HG03442 (cell line): ENCODE measurements around the gene CIAO3.

Experiments
- ATAC-seq: cut with Tn5 transposase; IDR thresholded peaks from one replicate; pipeline ENCODE4 v1.9.1; 2021; ENCODE audit warnings: mild to moderate bottlenecking, moderate library complexity; ENCODE audit not compliant: unreplicated experiment

The CIAO3 gene

DNA sequence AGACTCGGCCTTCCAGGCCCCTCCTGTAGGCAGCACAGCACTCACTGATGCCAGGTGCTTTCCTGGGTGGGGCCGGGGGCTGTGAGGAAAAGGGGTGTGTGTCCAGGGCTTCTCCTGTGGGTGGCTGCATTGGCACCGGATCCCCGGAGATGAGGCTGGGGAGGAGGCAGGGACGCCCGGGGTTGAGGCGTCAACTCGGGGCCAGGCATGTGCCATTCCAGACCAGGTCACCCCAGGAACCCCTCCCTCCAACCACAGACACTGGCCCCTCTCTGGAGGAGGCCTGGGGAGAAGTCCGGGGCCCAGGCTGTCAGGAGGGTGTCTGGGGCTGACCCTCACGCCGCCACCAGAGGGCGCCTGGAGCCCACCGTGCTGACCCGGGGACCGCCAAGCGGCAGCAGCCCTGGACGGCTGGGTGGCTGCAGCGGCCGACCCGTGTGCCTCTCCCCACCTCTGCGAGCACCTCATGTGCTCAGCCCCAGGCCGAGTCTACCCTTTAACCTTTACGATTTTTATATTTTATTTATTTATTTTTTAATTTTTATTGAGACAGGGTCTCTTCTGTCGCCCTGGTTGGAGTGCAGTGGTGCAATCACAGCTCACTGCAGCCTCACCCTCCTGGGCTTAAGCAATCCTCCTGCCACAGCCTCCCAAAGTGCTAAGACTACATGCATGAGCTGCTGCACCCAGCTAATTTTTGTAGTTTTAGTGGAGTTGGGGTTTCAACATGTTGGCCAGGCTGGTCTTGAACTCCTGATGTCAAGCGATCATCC is 29.1 kb downstream of the CIAO3 start:
- ATAC-seq = no peak

DNA sequence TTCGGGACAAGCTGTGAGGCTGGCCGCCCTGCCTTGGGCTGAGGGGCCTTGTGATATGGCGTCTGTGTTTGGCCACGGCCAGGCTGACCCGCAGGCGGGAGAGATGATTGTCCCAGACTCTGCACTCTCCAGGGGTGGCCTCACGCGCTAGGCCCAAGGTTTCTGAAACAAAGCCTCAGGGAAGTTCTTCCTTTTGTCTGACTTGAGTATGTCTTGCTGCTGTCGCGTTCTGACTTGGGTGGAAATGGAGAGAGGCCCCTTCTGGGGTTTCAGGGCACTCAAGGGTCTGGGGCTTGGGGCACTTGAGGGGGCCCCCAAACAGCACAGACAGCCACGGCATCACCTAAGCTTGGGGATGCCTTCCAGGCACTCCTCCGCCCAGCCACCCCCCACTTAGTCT is 29.7 kb downstream of the CIAO3 start:
- no peak for ATAC-seq

DNA sequence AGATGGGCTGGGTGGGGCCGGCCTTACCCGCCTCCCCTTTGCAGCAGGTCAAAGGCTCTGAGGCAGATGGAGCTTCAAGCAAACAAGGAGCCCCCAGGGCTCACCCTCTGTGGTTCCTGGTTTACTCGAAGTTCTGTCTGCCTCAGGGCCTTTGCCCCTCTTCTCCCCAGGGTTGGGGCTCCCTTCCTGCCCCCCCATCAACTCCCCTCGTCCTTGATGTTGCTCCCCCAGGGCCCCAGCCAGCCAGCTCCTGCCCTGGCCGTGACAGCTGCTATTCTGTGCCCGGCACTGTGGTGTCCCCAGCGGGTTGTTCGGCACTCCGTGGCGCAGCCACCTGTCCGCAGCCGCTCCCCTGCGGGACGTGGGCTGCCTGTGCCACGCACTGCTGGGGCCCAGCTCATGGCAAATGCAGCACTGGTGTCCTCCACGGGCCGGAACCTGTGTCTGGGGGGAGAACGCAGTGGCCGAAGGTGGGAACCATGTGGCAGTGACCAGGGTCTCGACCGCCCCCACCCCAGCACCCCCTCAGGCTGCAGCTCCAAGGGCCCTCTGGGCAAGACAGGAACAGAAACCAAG is 30.2 kb downstream of the CIAO3 start:
- no peak for ATAC-seq

DNA sequence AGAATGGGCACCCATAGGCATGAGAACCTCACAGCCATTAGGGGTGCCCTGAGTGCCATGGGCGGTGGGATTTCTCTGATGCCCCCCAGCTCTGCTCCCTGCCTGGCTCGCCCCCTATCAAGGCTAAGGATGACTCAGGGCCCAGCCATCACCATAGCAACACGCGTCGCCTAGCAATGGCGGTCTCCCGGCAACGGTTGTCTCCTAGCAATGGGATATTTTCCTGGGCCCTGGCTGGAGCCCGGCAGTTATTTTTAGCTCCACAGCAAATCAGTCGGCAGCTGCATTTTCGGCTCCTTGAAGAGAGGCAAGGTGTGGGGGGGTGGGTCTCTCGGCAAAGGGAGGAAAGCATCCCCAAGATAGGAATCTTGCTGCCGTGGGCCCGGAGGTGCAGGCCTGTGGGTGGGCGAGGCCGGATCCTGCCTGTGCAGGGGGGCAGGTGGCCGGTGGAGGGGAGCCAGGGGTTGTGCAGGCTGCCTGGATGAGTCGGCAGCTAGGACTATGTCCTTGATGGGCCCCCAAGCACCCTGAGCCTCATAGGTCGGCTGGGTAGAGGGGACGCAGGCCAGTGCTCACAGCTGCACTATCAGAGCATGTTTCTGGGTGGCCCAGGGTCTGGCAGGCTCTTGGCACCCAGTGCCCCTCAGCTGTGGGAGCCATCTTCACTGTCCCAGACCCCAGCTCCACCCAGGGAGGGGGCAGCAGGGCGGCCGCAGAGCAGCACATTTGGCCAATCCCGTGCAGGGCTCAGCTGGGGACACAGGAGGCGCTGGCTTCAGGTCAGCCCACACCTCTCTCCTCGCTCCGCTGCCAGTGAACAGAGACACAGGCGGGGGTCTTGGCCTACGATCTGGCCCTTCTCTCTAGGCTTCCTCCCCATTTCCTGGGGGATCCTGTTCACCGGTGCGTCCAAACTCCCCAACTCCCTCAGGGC is 31.0 kb downstream of the CIAO3 start:
- no peak for ATAC-seq

DNA sequence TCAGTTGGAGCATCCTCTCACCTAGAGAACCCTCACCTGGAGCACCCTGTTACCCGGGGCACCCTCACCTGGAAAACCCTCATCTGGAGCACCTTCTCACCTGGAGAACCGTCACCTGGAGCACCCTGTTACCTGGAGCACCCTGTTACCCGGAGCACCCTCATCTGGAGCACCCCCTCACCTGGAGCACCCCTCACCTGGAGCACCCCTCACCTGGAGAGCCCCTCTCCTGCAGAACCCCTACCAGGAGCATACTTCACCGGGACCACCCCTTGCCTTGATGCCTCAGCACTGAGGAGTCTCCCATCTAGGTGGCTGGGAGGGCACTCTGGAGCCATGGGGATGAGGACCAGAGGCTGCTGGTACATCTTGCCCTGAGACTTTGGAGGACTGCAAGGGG is 31.8 kb downstream of the CIAO3 start:
- ATAC-seq = no peak

DNA sequence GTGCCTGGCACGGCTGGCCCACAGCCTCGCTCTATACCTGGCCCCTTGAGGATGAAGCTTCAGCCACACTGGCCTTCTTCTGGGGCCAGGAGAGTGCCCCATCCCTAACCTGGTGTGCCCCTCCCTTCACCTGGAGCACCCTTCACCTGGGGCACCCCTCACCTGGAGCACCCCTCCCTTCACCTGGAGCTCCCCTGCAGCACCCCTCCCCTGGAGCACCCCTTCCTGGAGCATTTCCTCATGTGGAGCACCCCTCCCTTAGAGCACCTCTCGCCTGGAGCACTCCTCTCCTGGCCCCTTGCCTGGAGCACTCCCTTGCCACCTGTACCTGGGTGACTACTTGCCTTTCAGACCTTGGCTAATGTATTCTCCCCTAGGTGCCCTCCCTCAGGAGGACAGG is 32.8 kb downstream of the CIAO3 start:
- ATAC-seq = no peak

DNA sequence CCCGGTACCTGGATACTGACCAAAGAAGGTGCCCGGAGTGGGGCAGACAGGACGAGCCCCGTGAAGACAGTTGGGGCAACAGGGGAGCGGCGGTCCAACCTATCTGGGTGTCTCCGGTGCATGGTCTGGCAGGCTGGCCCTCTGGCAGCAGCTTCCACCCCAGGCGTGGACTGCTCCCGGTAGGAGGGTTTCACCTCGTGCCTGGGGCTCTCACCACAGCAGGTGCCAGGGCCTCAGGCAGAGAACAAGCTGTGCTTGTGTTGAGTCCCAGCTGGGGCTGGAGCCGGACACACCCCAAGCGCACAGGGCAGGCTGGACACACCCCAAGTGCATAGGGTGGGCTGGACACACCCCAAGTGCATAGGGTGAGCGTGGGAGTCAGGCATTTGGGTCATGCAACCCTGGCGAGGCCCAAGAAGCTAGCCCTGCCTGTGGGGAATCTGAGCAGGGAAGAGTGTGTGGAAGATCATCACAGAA is 33.7 kb downstream of the CIAO3 start:
- ATAC-seq = no peak

DNA sequence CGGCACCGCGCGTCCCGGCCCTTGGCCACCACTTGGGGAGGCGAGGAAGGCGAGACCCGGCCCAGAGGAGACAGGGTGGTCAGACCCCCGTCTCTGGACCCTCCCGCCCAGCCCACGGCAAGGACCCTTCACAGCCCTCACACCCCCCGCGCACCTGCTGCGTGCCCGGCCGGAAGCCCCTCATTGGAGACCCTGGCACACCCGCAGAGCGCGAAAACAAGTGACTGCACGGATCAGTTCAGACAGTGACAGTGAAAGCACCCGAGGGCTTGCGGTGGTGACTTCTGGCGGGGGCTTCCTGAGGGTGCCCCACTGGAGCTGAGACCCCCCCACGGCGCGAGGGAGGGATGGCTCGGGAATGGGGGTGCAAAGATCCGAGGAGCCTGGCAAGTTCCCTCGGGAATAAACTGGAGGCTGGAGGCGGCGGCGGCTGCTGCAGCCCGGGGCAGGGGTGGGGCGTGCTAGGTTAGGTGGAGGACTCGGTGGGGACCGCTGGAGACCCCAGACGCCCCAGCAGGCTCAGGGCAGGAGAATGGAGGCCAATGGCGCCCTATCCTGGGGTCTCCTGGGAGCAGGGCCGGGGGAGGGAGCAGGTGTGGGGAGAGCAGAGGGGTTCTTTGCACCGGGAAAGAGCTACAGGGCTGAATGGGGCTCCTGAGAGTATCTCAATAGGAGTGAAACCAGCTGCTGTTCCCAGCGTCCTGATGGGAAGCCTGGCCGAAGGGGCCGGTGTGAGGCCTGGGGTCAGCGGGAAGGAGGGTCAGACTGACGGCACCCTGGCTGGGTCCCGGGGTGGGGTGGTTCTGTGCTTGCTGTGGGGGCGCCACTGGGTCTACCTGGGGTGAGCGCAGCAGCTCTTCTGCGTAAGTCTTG is 34.4 kb downstream of the CIAO3 start:
- no peak for ATAC-seq

DNA sequence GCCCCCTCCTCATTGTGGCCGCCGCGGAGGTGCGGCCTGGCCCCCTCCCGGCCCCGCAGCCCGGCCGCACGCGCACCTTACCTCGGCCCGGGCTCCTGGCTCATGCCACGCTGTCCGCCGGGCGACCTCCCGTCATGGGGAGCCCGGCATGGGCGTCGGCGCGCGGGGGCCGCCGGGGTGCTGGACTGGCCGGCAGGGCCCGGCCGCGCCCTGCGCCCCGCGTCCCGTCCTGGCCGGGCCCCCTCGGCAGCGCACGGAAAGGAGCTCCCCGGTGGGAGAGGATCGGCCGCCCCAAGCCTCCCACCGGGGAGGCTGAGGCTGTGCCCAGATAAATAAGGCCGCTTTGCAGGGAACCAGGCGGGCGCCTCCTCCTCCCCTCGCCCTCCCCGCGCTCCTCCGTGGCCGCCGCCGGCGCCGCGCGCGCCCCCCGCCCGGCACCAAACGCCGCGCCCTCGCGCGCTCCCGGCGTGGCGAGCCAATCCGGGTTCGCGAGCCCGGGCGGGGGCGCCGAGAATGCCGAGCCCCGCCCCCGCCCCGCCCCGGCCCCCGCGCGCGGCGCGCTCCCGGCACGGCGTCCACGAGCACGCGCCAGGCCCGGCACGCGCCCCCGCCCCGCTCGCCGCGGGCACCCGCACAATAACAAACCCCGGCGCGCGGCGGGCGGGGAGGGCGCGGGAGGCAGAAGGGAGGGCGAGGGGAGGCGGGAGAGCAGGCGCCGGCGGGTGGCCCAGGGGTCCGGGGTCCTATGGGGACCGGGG is 35.2 kb downstream of the CIAO3 start, which contains the start of gene FBXL16:
TSS of gene FBXL16 (minus strand) at position 371 of the 758 bp plus-strand sequence. CDS start 8,396 bp downstream, outside the sequence.
- no peak for ATAC-seq

DNA sequence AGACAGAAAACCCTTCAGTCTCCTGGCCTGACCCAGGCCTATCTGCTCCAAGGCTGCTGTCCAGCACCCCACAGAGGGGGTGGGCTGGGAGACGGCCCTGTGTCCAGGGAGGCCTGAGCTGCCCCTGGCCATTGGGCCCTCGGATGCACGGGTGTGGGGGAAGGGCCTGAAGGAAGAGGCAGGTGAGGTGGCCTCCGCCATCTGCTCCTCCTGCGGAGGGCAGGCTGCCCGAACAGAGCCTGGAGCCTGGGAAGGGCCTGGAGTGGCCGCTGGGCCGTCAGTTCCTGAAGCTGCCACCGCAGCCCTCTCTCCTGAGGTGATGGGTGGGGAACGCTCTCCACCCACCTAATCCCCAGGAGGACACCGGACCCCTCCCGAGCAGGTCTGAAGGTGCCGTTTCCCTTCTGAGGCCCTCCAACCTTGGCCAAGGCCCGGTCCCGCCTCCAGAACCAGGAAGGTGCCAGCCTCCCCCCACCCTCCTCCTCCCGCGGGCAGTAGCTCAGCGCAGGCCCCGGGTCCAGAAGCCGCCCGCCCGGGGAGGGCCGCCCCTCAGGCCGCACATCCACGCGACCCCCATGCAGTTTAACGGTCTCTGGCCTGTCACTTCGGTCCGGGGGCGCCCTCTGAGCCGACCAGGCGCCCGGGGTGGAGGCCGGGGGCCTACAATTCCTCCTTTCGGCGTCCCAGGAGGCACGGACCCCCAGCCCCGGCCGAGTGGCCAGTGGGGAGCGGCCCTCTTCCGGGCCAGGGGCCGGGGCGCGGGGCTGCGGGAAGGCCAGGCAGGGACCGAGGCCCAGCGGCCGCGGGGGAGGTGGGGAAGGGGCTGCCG is 36.0 kb downstream of the CIAO3 start:
- no peak for ATAC-seq

DNA sequence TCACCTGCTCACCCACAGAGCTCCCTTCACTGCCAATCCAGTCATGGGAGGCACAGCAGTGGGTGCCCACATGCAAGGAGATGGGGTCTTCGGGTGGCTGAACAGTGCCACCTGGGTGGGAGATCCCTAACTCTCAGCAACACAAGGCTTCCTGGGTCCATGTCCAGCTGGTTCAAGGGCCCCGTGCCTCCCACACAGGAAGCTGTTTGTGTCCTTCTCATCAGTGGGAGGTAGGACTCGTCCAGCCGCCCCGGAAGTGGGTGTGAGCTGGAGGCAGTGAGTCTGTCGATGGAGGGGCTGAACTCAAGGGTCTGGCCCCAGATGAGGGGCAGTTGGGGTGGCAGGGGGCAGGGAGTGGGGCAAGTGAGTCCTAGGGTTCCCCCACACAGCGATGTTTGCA is 36.8 kb downstream of the CIAO3 start:
- no peak for ATAC-seq

DNA sequence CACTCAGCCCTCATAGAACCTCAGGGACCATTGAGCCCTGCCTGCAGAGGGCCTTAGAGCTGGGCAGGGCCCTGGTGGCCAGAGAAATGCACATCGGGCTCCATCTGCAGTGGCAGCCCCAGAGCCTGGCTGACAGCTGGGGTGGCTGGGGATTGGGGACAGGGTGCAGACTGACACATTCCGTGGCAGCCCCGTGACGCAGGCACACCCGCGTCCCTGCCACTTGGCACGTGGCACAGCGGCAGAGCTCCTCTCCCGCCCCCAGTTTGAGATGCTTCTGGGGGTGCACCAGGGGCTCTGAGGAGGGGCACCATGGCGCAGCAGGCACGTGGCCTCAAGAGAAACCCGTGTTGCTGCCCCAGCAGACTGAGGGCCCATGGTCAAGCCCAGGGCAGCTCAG is 37.4 kb downstream of the CIAO3 start:
- no peak for ATAC-seq

DNA sequence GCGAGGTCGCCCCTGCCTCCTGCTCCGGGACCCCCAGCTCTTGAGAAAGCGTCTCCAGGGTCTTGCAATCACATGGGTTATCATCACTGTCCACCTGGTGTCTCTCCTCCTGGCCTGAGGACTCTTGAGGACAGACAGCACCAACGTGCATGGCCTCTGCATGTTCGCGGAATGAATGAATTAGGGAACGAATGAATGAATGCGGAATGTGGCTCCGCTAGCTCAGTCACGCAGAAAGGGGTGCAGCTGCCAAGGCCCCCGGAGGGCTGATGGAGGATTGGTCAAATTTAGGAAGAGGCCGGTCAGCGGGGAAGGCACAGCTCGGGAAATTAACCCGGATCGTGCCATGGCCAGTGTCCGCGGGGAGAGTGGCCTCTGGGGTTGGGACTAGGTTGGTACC is 38.5 kb downstream of the CIAO3 start:
- ATAC-seq = no peak

DNA sequence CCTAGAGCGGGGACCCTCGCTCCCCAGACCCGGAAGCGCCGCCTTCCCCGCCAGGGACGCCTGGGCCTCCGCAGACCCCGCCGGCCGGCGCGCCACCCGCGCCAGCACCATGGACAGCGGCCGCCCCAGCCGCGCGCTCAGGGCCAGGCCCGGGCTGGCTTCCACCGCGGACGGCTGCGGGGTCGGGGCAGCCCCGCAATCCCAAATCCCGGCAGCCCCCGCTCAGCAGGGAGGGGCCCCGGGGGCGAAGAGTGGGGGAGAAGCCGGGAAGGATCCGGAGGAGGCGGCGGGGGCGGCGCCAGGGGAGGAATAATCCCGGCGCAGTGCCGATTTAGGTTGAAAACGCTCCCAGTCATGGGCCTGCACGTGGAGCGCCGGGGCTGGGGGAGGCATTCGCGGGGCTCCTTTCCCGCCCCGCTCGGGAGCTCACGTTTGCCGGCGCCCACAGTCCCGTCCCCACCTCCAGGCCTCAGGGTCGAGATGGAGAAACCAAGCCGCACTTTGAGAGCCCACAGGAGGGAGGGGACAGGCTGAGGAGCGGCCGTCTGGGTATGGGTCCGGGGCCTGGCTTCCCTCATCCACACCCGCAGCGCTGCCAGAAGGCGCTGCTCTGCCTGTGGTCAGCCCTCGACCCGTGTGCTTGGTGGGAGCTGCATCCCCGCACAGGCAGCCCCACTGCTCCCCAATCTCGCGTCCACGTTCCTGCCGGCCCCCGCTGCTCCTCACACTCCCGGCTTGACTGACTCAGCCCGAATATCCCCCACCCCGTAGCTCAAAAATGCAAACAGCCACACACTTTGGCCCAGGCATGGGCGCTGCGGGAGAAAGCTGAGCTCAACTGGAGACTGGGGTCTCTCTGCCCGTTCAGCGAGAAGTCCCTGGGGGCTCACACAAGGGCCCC is 39.9 kb downstream of the CIAO3 start:
- ATAC-seq = no peak

DNA sequence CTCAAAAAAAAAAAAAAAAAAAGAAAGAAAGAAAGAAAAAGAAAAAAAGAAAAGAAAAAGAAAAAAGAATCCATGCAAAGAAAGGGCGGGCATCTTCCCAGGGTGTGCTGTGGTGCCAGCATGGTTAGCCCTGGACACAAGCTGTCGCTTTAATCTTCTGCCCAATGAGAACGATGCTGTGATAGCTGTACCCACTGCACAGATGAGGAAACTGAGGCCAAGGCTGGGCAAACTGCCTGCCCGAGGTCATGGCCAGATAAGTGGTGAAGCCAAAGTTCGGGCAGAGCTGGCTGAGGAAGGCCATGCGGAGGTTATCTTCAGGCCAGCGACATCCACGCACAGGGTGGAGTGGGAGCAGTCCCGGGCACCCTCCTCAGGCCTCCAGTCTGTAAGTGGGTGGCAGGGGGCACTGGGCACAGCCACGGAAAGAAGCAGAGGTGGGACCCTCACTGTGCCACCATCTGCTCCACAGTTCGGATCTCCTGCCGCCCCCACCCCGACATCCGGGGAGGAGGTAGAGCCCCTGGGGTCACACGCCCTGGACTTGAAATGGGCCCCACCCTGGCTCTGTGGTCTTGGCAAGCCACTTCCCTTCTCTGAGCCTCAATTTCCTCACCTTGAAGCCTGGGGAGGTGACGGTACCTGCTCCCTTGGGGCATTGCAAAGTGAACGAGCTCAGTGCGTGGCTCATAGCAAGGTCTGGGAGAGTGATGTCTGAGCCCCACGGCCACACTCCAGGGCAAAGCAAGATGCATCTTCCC is 41.7 kb downstream of the CIAO3 start:
- ATAC-seq = no peak

DNA sequence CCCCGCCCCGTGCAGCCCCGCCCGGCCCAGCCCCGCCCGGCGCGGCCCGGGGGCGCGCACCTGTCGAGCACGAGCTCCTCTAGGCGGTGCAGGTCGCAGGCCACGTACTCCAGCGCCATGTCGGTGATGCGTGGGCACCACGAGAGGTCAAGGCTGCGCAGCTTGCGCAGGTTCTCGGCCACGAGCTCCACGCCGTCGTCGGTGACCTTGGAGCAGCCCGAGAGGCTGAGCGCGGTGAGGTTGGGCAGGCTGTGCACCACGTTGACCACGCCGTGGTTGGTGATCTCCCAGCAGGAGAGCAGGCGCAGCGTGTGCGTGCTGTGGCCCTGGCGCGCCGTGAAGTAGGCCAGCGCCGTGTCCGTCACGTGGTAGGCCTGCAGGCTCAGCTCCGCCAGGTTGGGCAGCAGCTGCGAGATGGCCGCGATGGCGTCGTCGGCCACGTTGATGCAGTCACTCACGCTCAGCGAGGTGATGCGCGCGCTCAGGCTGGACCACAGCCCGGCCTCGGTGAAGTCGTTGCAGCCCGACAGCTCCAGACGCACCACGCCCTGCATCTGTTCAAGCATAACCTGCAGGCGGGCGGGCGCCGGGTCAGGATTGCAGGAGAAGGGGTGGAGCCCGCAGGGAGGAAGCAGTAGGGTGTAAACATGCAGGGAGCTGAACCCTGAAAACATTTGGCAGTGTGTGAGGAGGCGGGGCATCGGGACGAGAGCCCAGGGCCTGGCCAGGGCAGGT is 45.3 kb downstream of the CIAO3 start:
- ATAC-seq = peak; percentile 44
